ENCODE measurements around the gene UST. TPM values are rescaled to one million over a fixed set of nuclear protein-coding genes. Genes with fewer than 3 reads are reported as not detected.
A peak's percentile ranks its signal among the peaks of the same experiment; 100 is the strongest.

UST gene
- total and polyA plus RNA-seq, 9 of the 15 experiments (the other 6 are each of a cell fraction or from before 2014, with no cell fraction given) = 0.04 to 0.10 TPM; not detected in 7

DNA sequence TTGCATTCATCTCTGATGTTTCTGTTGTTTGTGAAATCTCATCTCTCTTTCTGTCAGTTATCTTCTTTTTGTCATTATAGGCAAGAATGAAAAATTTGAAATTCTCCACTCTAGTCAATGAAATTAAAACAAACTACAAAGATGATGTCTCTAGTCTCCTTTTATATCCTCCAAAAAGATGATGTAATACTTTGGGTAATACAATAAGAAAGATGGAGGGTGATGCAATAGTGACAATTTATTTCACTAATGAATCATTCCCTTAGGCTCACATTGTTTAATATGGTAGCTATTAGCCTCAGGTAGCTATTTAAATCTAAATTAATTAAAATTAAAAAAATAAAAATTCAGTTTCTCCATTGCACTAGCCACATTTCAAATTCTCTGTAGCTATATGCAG lies 145.4 kb downstream of the UST start (continued):
- TF ChIP-seq, protein P1, sequence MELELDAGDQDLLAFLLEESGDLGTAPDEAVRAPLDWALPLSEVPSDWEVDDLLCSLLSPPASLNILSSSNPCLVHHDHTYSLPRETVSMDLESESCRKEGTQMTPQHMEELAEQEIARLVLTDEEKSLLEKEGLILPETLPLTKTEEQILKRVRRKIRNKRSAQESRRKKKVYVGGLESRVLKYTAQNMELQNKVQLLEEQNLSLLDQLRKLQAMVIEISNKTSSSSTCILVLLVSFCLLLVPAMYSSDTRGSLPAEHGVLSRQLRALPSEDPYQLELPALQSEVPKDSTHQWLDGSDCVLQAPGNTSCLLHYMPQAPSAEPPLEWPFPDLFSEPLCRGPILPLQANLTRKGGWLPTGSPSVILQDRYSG (tag; conservative IDR thresholded peaks at IDR 0.05; ENCODE audit: low read depth) = no peak
- TF ChIP-seq ZNF695 (CRISPR knock-in tag; IDR thresholded peaks at IDR 0.05) = no peak
- no peak for TF ChIP-seq TOE1 (IDR thresholded peaks at IDR 0.05; ENCODE audit: borderline replicate concordance)
- no peak for TF ChIP-seq TOE1 (CRISPR knock-in tag; IDR thresholded peaks at IDR 0.05; ENCODE audit: borderline replicate concordance, low read depth)
- TF ChIP-seq, protein P2, sequence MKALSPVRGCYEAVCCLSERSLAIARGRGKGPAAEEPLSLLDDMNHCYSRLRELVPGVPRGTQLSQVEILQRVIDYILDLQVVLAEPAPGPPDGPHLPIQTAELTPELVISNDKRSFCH (CRISPR knock-in tag; IDR thresholded peaks at IDR 0.05) = no peak
- TF ChIP-seq, protein P2 (tag; IDR thresholded peaks at IDR 0.05) = no peak
- 0 out of 2 replicates have a peak, but pooled peaks have one; percentile 28 for TF ChIP-seq ATF7 (IDR thresholded peaks at IDR 0.05)
- TF ChIP-seq HMGN3 (IDR thresholded peaks at IDR 0.05; ENCODE audit: borderline replicate concordance, extremely low read depth, insufficient read length, low read depth, low read length) = no peak
- no peak for TF ChIP-seq ZFP36 (IDR thresholded peaks at IDR 0.05; ENCODE audit: low read depth, low read length, partially characterized antibody)
- no peak for TF ChIP-seq ZC3H4 (CRISPR knock-in tag; IDR thresholded peaks at IDR 0.05; ENCODE audit: borderline replicate concordance)
- TF ChIP-seq PRMT5 (CRISPR knock-in tag; IDR thresholded peaks at IDR 0.05) = no peak
- TF ChIP-seq POLR2A (conservative IDR thresholded peaks at IDR 0.05) = no peak
- no peak for TF ChIP-seq MXI1 (IDR thresholded peaks at IDR 0.05; ENCODE audit: low read depth, low read length)
- no peak for TF ChIP-seq CEBPG (CRISPR knock-in tag; IDR thresholded peaks at IDR 0.05)
- TF ChIP-seq CEBPG (tag; conservative IDR thresholded peaks at IDR 0.05 in 1 of 2, IDR thresholded peaks at IDR 0.05 in 1 of 2) = peak; percentile 89 to 98
- TF ChIP-seq, protein P3, sequence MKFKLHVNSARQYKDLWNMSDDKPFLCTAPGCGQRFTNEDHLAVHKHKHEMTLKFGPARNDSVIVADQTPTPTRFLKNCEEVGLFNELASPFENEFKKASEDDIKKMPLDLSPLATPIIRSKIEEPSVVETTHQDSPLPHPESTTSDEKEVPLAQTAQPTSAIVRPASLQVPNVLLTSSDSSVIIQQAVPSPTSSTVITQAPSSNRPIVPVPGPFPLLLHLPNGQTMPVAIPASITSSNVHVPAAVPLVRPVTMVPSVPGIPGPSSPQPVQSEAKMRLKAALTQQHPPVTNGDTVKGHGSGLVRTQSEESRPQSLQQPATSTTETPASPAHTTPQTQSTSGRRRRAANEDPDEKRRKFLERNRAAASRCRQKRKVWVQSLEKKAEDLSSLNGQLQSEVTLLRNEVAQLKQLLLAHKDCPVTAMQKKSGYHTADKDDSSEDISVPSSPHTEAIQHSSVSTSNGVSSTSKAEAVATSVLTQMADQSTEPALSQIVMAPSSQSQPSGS (CRISPR knock-in tag; IDR thresholded peaks at IDR 0.05) = no peak
- TF ChIP-seq, protein P4, sequence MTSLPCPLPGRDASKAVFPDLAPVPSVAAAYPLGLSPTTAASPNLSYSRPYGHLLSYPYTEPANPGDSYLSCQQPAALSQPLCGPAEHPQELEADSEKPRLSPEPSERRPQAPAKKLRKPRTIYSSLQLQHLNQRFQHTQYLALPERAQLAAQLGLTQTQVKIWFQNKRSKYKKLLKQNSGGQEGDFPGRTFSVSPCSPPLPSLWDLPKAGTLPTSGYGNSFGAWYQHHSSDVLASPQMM (CRISPR knock-in tag; IDR thresholded peaks at IDR 0.05) = no peak
- TF ChIP-seq ZNF780A (CRISPR knock-in tag; IDR thresholded peaks at IDR 0.05) = no peak
- TF ChIP-seq, protein P5, sequence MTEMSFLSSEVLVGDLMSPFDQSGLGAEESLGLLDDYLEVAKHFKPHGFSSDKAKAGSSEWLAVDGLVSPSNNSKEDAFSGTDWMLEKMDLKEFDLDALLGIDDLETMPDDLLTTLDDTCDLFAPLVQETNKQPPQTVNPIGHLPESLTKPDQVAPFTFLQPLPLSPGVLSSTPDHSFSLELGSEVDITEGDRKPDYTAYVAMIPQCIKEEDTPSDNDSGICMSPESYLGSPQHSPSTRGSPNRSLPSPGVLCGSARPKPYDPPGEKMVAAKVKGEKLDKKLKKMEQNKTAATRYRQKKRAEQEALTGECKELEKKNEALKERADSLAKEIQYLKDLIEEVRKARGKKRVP (CRISPR knock-in tag; IDR thresholded peaks at IDR 0.05) = peak; percentile 76
- no peak for TF ChIP-seq MYC (IDR thresholded peaks at IDR 0.05; ENCODE audit: low read depth, low read length)
- TF ChIP-seq MYC (CRISPR knock-in tag; IDR thresholded peaks at IDR 0.05; ENCODE audit: borderline replicate concordance, low read depth) = no peak
- TF ChIP-seq, protein P6, sequence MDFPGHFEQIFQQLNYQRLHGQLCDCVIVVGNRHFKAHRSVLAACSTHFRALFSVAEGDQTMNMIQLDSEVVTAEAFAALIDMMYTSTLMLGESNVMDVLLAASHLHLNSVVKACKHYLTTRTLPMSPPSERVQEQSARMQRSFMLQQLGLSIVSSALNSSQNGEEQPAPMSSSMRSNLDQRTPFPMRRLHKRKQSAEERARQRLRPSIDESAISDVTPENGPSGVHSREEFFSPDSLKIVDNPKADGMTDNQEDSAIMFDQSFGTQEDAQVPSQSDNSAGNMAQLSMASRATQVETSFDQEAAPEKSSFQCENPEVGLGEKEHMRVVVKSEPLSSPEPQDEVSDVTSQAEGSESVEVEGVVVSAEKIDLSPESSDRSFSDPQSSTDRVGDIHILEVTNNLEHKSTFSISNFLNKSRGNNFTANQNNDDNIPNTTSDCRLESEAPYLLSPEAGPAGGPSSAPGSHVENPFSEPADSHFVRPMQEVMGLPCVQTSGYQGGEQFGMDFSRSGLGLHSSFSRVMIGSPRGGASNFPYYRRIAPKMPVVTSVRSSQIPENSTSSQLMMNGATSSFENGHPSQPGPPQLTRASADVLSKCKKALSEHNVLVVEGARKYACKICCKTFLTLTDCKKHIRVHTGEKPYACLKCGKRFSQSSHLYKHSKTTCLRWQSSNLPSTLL (IDR thresholded peaks at IDR 0.05) = no peak
- TF ChIP-seq ZNF79 (CRISPR knock-in tag; IDR thresholded peaks at IDR 0.05; ENCODE audit: low read depth) = no peak
- TF ChIP-seq TRIM24 (IDR thresholded peaks at IDR 0.05) = peak; percentile 71 to 72; a peak in 2 of 4 replicates
